Activated CD8-positive, alpha-beta memory T cell treated with anti-CD3 and anti-CD28 coated beads for 24 hours (primary cell): ENCODE measurements around the gene COL16A1.

Source experiments
- DNase-seq: peaks from one replicate; pipeline ENCODE4 v3.0.0-alpha.2; 2020

Gene COL16A1

GRCh38 chr1:31681415-31681814 lies 22.4 kb downstream of the COL16A1 start:
- no peak for DNase-seq

GRCh38 chr1:31679676-31680230 lies 24.1 kb downstream of the COL16A1 start:
- no peak for DNase-seq

GRCh38 chr1:31679091-31679490 lies 24.7 kb downstream of the COL16A1 start:
- no peak for DNase-seq

- DNase-seq = no peak
These were observed 25.1 kb downstream of the COL16A1 start for GRCh38 chr1:31678681-31679080.

- DNase-seq = no peak
These were observed 25.9 kb downstream of the COL16A1 start for GRCh38 chr1:31677949-31678348.

- DNase-seq = no peak
These were observed 26.4 kb downstream of the COL16A1 start for GRCh38 chr1:31677401-31677800.

DNA sequence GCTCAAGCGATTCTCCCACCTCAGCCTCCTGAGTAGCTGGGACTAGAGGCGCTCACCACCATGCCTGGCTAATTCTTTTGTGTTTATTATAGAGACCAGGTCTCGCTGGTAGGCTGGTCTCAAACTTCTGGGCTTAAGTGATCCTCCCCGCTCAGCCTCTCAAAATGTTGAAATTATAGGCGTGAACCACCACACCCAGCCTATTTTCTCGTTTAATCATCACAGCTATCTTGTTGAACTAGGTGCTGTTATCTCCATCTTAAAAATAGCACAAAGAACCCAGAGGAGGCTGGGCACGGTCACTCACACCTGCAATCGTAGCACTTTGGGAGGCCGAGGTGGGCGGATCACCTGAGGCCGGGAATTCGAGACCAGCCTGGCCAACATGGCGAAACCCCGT lies 28.1 kb downstream of the COL16A1 start:
- no peak for DNase-seq

- DNase-seq = no peak
These were observed 28.7 kb downstream of the COL16A1 start for GRCh38 chr1:31675161-31675560.

- DNase-seq = no peak
These were observed 29.2 kb downstream of the COL16A1 start for GRCh38 chr1:31674626-31675025.

DNA sequence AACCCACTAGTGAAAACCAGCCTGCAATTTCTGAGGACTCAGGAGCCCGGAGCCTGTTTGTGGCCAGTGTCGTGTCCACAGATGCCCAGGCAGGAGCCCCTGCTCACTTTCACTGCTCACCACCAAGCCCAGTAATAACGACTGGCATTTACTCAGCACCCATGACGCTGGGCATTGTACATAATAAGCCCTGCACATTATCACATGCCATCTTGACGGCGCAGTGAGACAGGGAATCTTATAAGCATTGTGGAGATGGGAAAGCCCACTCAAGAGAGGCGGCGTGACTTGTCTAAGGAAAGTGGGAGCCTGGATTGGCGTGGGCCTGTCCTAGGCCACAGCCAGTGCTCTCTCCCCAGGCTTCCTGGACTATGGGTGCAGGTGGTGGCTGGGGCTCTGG lies 30.4 kb downstream of the COL16A1 start:
- DNase-seq = no peak

- DNase-seq = no peak
These were observed 30.8 kb downstream of the COL16A1 start for GRCh38 chr1:31672986-31673385.

GRCh38 chr1:31671561-31672201 lies 32.1 kb downstream of the COL16A1 start:
- DNase-seq = no peak

GRCh38 chr1:31671147-31671546 lies 32.7 kb downstream of the COL16A1 start:
- DNase-seq = no peak

DNA sequence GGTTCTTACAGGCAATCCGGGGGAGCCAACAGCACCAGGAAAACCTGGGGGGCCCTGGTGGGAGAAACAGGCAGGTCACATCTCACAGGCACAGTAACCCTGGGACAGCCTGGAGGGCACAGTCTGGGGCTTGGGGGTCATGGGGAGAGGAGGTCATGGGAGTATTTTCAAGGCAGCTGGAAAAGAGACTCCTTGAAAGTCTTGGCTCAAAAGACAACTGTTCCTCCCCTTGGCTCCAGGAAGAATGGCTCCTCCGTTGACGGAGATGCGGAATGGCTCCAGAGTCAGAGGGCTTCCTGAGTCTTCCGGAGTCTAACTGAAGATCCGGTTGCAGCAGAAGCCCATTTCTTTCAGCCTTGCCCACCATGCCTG lies 33.2 kb downstream of the COL16A1 start:
- DNase-seq = no peak

- DNase-seq = peak; percentile 70
These were observed 33.8 kb downstream of the COL16A1 start for GRCh38 chr1:31669786-31670592.

DNA sequence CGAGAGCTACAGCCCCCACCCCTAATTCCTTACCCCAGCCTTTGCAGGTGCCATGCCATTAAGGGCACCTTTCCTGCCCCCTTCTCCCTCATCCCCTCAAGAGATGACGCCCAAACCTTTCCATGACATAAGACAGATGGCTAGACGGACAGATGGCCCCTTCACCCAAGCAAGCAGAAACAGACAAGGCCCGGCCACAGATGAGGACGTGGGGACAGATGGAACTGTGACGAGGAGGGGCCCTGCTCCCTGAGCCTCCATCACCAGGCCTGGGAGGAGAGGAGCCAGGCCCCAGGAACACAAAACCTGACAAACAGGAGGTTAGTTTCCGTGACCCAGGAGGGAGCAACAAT lies 34.4 kb downstream of the COL16A1 start:
- no peak for DNase-seq

DNA sequence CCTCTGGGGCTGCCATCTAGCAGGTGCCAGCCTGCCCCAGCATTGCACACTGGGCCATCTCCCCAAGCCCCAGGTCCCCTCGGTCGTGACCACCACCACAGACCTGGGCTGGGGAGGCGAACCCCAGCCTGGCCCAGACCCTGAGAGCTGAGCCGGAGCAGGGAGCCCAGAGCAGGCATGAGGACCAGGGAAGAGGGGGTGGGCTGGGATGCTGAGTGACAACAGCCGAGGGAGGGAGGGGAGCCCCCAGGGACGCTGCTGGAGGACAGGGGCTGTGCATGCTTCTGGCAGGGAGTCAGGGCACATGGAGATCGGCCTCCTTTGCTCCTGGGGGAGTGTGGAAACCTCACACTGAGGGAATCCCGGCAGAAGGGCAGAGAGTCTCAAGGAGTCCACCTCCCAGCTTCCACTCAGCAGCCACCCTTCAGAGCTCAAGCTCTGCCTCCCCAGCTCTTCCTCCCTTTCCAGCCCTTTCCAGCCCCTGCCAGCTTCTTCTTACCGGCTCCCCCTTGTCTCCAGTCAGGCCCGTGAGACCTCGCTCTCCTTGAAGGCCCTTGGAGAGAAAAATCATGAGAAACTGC lies 35.4 kb downstream of the COL16A1 start:
- DNase-seq = no peak

GRCh38 chr1:31667065-31667785 lies 36.6 kb downstream of the COL16A1 start:
- DNase-seq = no peak

GRCh38 chr1:31666263-31666963 lies 37.4 kb downstream of the COL16A1 start:
- DNase-seq = no peak

DNA sequence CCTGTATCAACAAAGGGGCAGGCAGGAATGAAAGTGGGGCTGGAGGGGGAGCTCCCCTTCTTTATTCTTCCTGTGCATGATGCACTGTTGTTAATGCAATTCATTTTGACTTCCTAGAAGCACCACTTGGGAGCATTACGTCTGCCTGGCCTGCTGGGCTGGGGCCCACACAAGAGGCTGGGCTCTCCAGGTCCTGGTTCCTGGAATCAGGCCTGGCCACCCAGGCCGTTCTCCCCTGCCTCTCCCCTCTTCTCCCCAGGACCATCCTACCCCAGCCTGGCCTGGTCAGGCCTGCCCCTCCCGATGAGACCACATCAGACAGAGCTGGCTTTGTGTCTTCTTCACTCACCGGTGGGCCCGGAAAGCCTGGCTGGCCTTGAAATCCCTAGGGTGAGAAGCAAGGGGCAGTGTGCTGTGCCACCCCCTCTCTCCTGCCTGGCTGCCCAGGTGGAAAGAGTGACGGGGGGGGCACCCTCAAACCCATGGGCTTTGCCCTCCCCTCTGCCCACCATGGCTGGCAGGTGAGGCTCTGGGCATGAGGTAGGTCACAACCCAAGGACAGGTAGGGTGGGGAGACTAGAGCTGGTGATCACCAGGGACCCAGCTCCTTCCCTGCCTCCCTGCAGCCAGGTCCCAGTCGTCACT lies 38.5 kb downstream of the COL16A1 start:
- no peak for DNase-seq

DNA sequence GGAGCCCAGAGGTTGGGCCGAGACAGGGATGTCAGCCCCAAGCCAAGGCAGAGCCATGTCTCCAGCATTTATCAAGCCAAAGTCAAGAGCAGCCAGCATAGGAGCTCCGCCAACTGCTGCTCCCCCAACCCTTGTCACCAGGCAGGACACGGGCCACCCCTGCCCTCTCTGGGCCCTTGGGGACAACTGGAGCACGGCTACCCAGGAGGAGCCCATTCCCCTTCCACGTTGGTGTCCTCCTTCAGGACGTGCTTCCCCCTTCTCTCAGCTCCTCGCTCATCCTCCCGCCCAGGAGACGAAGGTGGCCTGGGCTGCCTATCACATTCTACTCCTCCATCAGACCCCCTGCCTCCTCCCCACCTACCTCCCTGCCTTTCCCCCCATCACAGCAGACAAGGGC lies 39.3 kb downstream of the COL16A1 start:
- no peak for DNase-seq
